Fibroblast of mammary gland (primary cell): ENCODE results near the gene IGFBP3.
A peak's percentile ranks its signal among the peaks of the same experiment; 100 is the strongest.

Experiments
- DNase-seq: peaks from one replicate; pipeline ENCODE4 v3.0.0-alpha.2; 2010; ENCODE audit warnings: low read depth
- H3K4me3 ChIP-seq: 2 replicates; pipeline ENCODE4 v1.5.1; 2011; ENCODE audit warnings: low read depth, mild to moderate bottlenecking, low read length, moderate library complexity; ENCODE audit not compliant: control insufficient read depth
- CTCF ChIP-seq: conservative IDR thresholded peaks from 2 replicates; pipeline ENCODE4 v1.5.1; 2011; ENCODE audit warnings: low read depth, low read length, inconsistent platforms; ENCODE audit not compliant: control insufficient read depth, insufficient read depth

IGFBP3 gene

GRCh38 chr7:45918556-45918955 lies 2.5 kb downstream of the IGFBP3 start:
- DNase-seq = no peak
- TF ChIP-seq CTCF = no peak
- no peak overlapping the region for H3K4me3 ChIP-seq

GRCh38 chr7:45917658-45918057 lies 3.4 kb downstream of the IGFBP3 start:
- DNase-seq = peak; percentile 57
- TF ChIP-seq CTCF = peak; percentile 91
- H3K4me3 ChIP-seq = peak overlapping the region; percentile 10

GRCh38 chr7:45917064-45917463 lies 4.0 kb downstream of the IGFBP3 start:
- no peak for DNase-seq
- no peak overlapping the region for H3K4me3 ChIP-seq
- TF ChIP-seq CTCF = no peak

GRCh38 chr7:45915606-45916005 lies 5.5 kb downstream of the IGFBP3 start:
- no peak overlapping the region for H3K4me3 ChIP-seq
- no peak for TF ChIP-seq CTCF
- peak; percentile 40 for DNase-seq

- TF ChIP-seq CTCF = no peak
- no peak for DNase-seq
- no peak overlapping the region for H3K4me3 ChIP-seq
Observed at GRCh38 chr7:45914911-45915310, 6.2 kb downstream of the IGFBP3 start.

- DNase-seq = no peak
- H3K4me3 ChIP-seq = no peak overlapping the region
- no peak for TF ChIP-seq CTCF
Observed at GRCh38 chr7:45912972-45913371, 8.1 kb downstream of the IGFBP3 start.

GRCh38 chr7:45911311-45911710 lies 9.8 kb downstream of the IGFBP3 start:
- no peak overlapping the region for H3K4me3 ChIP-seq
- DNase-seq = no peak
- no peak for TF ChIP-seq CTCF
